Smooth muscle cell (in vitro differentiated cells): ENCODE results near the gene INSIG1. TPM values are rescaled to one million over a fixed set of nuclear protein-coding genes. Genes with fewer than 3 reads are reported as not detected.

Experiments used
- DNase-seq: peaks from one replicate; lab custom pipeline; 2025; ENCODE audit not compliant: unreplicated experiment; lab: John Stamatoyannopoulos, UW
- H2AFZ ChIP-seq: fragments of 200-600 bp; sonication (generic); 2 replicates; pipeline ENCODE4 v1.6.0; 2016; ENCODE audit warnings: antibody characterized with exemption, low read depth, mild to moderate bottlenecking
- H3F3A ChIP-seq: fragments of 200-600 bp; sonication (generic); 2 replicates; pipeline ENCODE4 v1.6.0; 2017; ENCODE audit warnings: antibody characterized with exemption, low read depth
- H3K27ac ChIP-seq: fragments of 200-600 bp; sonication (generic); 2 replicates; pipeline ENCODE4 v1.5.1; 2016; ENCODE audit warnings: low read depth, mild to moderate bottlenecking
- H3K27me3 ChIP-seq: fragments of 200-600 bp; sonication (generic); 2 replicates; pipeline ENCODE4 v1.6.1; 2016; ENCODE audit warnings: low read depth, mild to moderate bottlenecking
- H3K36me3 ChIP-seq: fragments of 200-600 bp; sonication (generic); 2 replicates; pipeline ENCODE4 v1.5.1; 2016; ENCODE audit warnings: low read depth
- H3K4me1 ChIP-seq: fragments of 200-600 bp; sonication (generic); 2 replicates; pipeline ENCODE4 v1.5.1; 2016; ENCODE audit warnings: low read depth
- H3K4me2 ChIP-seq: fragments of 200-600 bp; sonication (generic); 2 replicates; pipeline ENCODE4 v1.6.0; 2016; ENCODE audit warnings: mild to moderate bottlenecking
- H3K4me3 ChIP-seq: fragments of 200-600 bp; sonication (generic); 2 replicates; pipeline ENCODE4 v1.5.1; 2016; ENCODE audit warnings: mild to moderate bottlenecking
- H3K79me2 ChIP-seq: fragments of 200-600 bp; sonication (generic); 2 replicates; pipeline ENCODE4 v1.6.0; 2016; ENCODE audit warnings: low read depth, mild to moderate bottlenecking
- H3K9ac ChIP-seq: fragments of 200-600 bp; sonication (generic); 2 replicates; pipeline ENCODE4 v1.6.0; 2016; ENCODE audit warnings: low read depth
- H3K9me3 ChIP-seq: fragments of 200-600 bp; sonication (generic); replicated peaks from 2 replicates; pipeline ENCODE4 v1.5.1; 2016; ENCODE audit warnings: low read depth
- H4K20me1 ChIP-seq: fragments of 200-600 bp; sonication (generic); 2 replicates; pipeline ENCODE4 v1.6.0; 2016; ENCODE audit warnings: low read depth
- CTCF ChIP-seq: fragments of 200-600 bp; sonication (generic); IDR thresholded peaks from 2 replicates; pipeline ENCODE4 v1.5.1; 2017; ENCODE audit warnings: borderline replicate concordance, mild to moderate bottlenecking, antibody characterized with exemption; ENCODE audit not compliant: insufficient read depth, poor library complexity, severe bottlenecking
- whole genome bisulfite sequencing: methylation state at CpG from one replicate; pipeline ENCODE4 v1.1.7; 2016; ENCODE audit warnings: low lambda C conversion rate; 5-methylcytosine and 5-hydroxymethylcytosine counted together
- polyA plus RNA-seq: library from polyadenylated mRNA; unstranded; fragments of >200 nt; fragmentation: Nextera tagmentation; extraction: Ambion mirVana; gene quantifications from 2 replicates; pipeline ENCODE4 v1.2.1, GENCODE V29; 2016
- total RNA-seq: library from RNA; depleted of rRNA; stranded (reverse); fragments of >200 nt; gene quantifications from 2 replicates; pipeline ENCODE4 v1.2.3, GENCODE V29; 2014

INSIG1 gene
- total and polyA plus RNA-seq, 2 experiments from 2014 or later: 277 to 302 TPM

DNA sequence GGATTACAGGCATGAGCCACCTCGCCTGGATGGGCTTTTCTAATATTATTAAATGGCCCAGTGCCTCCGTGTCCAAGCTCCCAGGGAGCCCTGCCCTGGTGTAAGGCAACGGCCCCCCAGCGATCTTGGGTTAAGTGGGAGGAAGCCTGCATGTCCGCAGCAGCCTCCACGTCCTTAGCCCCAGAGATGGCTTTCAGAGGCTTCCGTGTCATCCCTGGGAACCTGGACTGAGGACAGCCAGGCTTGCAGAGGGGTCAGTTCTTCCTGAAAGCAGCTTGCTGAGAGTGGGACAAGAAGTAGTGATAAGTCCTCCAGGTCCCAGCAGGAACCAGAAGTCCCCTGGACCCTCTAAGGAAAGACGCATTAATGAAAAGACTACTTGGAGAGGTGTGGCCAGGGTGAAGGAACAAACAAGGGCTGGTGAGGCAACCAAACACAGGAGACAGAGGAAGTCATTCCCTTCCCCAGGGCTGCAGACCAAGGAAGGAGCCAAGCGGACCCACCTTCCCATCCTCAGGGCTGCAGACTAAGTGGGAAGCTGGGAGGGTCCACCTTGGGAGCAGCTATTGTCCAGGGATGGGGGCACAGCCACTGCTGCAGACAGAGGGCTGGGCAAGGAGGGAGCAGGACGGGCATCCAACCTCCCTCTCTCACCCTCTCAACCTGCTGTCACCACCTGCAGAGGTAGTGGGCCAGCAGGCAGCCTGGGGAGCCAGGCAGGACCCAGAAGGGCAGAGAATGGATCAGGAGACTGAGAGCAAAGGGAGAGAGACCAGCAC lies 13.0 kb upstream of the INSIG1 start:
- H2AFZ ChIP-seq: no peak overlapping the region
- H3K36me3 ChIP-seq: no peaks in the 10 kb centered on the region
- H4K20me1 ChIP-seq: no peaks in the 10 kb centered on the region
- H3K9ac ChIP-seq: no peak overlapping the region
- H3K4me3 ChIP-seq: no peak overlapping the region
- DNase-seq: no peak
- H3K9me3 ChIP-seq: no peaks in the 10 kb centered on the region
- no peak overlapping the region for H3K4me2 ChIP-seq
- H3F3A ChIP-seq: no peaks in the 10 kb centered on the region
- no peak for TF ChIP-seq CTCF
- H3K27me3 ChIP-seq: no peaks in the 10 kb centered on the region
- H3K4me1 ChIP-seq: no peaks in the 10 kb centered on the region
- WGBS: 94% methylated on average over 10 of the region's 10 CpGs
- no peak overlapping the region for H3K27ac ChIP-seq
- H3K79me2 ChIP-seq: no peaks in the 10 kb centered on the region

GRCh38 chr7:155285423-155285822 lies 12.3 kb upstream of the INSIG1 start:
- no peak for TF ChIP-seq CTCF
- no peak overlapping the region for H3K9ac ChIP-seq
- H3K9me3 ChIP-seq: no peaks in the 10 kb centered on the region
- WGBS: 96% methylated on average over 7 of the region's 7 CpGs
- H3K4me3 ChIP-seq: no peak overlapping the region
- H4K20me1 ChIP-seq: no peaks in the 10 kb centered on the region
- H2AFZ ChIP-seq: no peak overlapping the region
- H3K79me2 ChIP-seq: no peaks in the 10 kb centered on the region
- H3K27ac ChIP-seq: no peak overlapping the region
- H3K27me3 ChIP-seq: no peaks in the 10 kb centered on the region
- H3K4me1 ChIP-seq: no peaks in the 10 kb centered on the region
- H3K36me3 ChIP-seq: no peaks in the 10 kb centered on the region
- DNase-seq: no peak
- no peak overlapping the region for H3K4me2 ChIP-seq
- H3F3A ChIP-seq: no peaks in the 10 kb centered on the region

GRCh38 chr7:155285833-155286232 lies 11.8 kb upstream of the INSIG1 start:
- 94% methylated on average over 11 of the region's 11 CpGs for WGBS

More at GRCh38 chr7:155285833-155286232, 11.8 kb upstream of the INSIG1 start:
- Histone ChIP-seq H3K36me3 (no peaks in the 10 kb centered on the region), H2AFZ (no peak overlapping the region), H3K4me2 (no peak overlapping the region), H4K20me1 (no peaks in the 10 kb centered on the region), H3K79me2 (no peaks in the 10 kb centered on the region), H3K27me3 (no peaks in the 10 kb centered on the region), H3K27ac (no peak overlapping the region), H3K9me3 (no peaks in the 10 kb centered on the region), H3K4me1 (no peaks in the 10 kb centered on the region), H3K9ac (no peak overlapping the region), H3F3A (no peaks in the 10 kb centered on the region), H3K4me3 (no peak overlapping the region)
- TF ChIP-seq CTCF: no peak
- DNase-seq: no peak
